HepG2 (cell line): ENCODE results near the gene TLR5. TPM values are rescaled to one million over a fixed set of nuclear protein-coding genes. Genes with fewer than 3 reads are reported as not detected.

Experiments used
- ATAC-seq: fragments of 200-7000 bp; cut with Tn5 transposase; 3 replicates; pipeline ENCODE4 v1.9.1; 2020; ENCODE audit warnings: mild to moderate bottlenecking, moderate library complexity
- BruUV-seq: library from RNA; stranded (reverse); fragments of 400-500 nt; replicated peaks from 2 replicates; lab custom pipeline; 2021; lab: Mats Ljungman, UMichigan
- CTCF ChIA-PET: fragments of 300-600 bp; formaldehyde crosslinking; extraction: SDS; loops from one replicate; lab custom pipeline; 2021; ENCODE audit warnings: low total read pairs, inconsistent platforms, low intra/inter-chr PET ratio; lab: Yijun Ruan, JAX
- POLR2A ChIA-PET: fragments of 350-600 bp; sonication (Branson Sonifier 250); formaldehyde crosslinking; loops from one replicate; lab custom pipeline; 2020; ENCODE audit warnings: antibody characterized with exemption, inconsistent platforms; lab: Yijun Ruan, JAX
- DNase-seq: peaks from one replicate; pipeline ENCODE4 v3.0.0-alpha.2; 2015; ENCODE audit warnings: low spot score
- FAIRE-seq: peaks from 3 replicates; lab custom pipeline; 2011; peaks lifted over from hg19 to GRCh38; lab: Jason Lieb, UNC
- H2AFZ ChIP-seq: one replicate; pipeline ENCODE4 v1.6.1; 2011; ENCODE audit warnings: low read length, inconsistent platforms
- H3K27ac ChIP-seq: fragments of 300-600 bp; 3 replicates; pipeline ENCODE4 v1.8.0; 2011; ENCODE audit warnings: mixed run types, mild to moderate bottlenecking, mixed read lengths, low read length, inconsistent platforms; ENCODE audit not compliant: insufficient read depth; ENCODE audit errors: extremely low read length
- H3K27me3 ChIP-seq, 2 experiments: fragments of 200-600 bp in 1 of 2; 2 replicates in 1 of 2; 3 replicates in 1 of 2; pipeline versions ENCODE4 v1.6.0 to v1.8.0; 2011; ENCODE audit warnings: low read length in 2 of 2, mild to moderate bottlenecking in 2 of 2, moderate library complexity in 2 of 2, inconsistent platforms in 1 of 2; ENCODE audit not compliant: insufficient read depth in 2 of 2, control insufficient read depth in 1 of 2
- H3K36me3 ChIP-seq, 2 experiments: fragments of 200-600 bp in 1 of 2; replicated peaks in 1 of 2; 2 replicates in 1 of 2; 3 replicates in 1 of 2; pipeline versions ENCODE4 v1.5.1 to v1.8.0; 2011; ENCODE audit warnings: low read length in 2 of 2, inconsistent platforms in 1 of 2; ENCODE audit not compliant: insufficient read depth in 2 of 2, control insufficient read depth in 1 of 2
- H3K4me1 ChIP-seq: 2 replicates; pipeline ENCODE4 v1.5.1; 2012; ENCODE audit warnings: low read length, inconsistent platforms; ENCODE audit not compliant: insufficient read depth
- H3K4me2 ChIP-seq: 2 replicates; pipeline ENCODE4 v1.6.0; 2011; ENCODE audit warnings: low read depth, low read length, inconsistent platforms
- H3K4me3 ChIP-seq, 3 experiments: fragments of 200-600 bp in 1 of 3; sonication (generic), shearing (Covaris generic) in 1 of 3; replicated peaks in 1 of 3; 2 replicates each; pipeline ENCODE4 v1.5.1; 2011 to 2016; ENCODE audit warnings: low read length in 3 of 3, inconsistent platforms in 2 of 3, low read depth in 2 of 3, mild to moderate bottlenecking in 2 of 3, control low read depth in 1 of 3, mixed read lengths in 1 of 3; ENCODE audit not compliant: insufficient read depth in 1 of 3
- H3K79me2 ChIP-seq: one replicate; pipeline ENCODE4 v1.6.1; 2011; ENCODE audit warnings: low read length, inconsistent platforms; ENCODE audit not compliant: insufficient read depth
- H3K9ac ChIP-seq: 2 replicates; pipeline ENCODE4 v1.6.0; 2011; ENCODE audit warnings: mild to moderate bottlenecking, low read depth, low read length, inconsistent platforms; ENCODE audit not compliant: insufficient read depth
- H3K9me3 ChIP-seq: 2 replicates; pipeline ENCODE4 v1.5.1; 2012; ENCODE audit warnings: mild to moderate bottlenecking, low read length
- H4K20me1 ChIP-seq: 2 replicates; pipeline ENCODE4 v1.6.0; 2011; ENCODE audit warnings: inconsistent platforms, mild to moderate bottlenecking, low read length, moderate library complexity; ENCODE audit not compliant: insufficient read depth
- GLMP ChIP-seq: sonication (generic); formaldehyde crosslinking; IDR thresholded peaks from 2 replicates; pipeline ENCODE4 v1.9.0; 2021; ENCODE audit warnings: missing genetic modification reagents, mild to moderate bottlenecking, borderline replicate concordance
- HOMEZ ChIP-seq: IDR thresholded peaks from 2 replicates; pipeline ENCODE4 v1.6.1; 2016; ENCODE audit warnings: low read depth
- IKZF5 ChIP-seq: IDR thresholded peaks from 2 replicates; pipeline ENCODE4 v1.6.1; 2018; ENCODE audit warnings: missing genetic modification reagents, mild to moderate bottlenecking, missing compliant biosample characterization
- KAT7 ChIP-seq: IDR thresholded peaks from 2 replicates; pipeline ENCODE4 v1.6.1; 2018; ENCODE audit warnings: borderline replicate concordance, missing compliant biosample characterization
- MATR3 ChIP-seq: sonication (generic); formaldehyde crosslinking; IDR thresholded peaks from 2 replicates; pipeline ENCODE4 v1.4.0; 2020; ENCODE audit warnings: missing genetic modification reagents
- PHF21A ChIP-seq: sonication (generic); formaldehyde crosslinking; IDR thresholded peaks from 2 replicates; pipeline ENCODE4 v1.5.0; 2020; ENCODE audit warnings: mild to moderate bottlenecking, missing genetic modification reagents
- POLR2AphosphoS2 ChIP-seq: IDR thresholded peaks from 2 replicates; pipeline ENCODE4 v1.6.1; 2011; ENCODE audit warnings: low read depth, low read length, improper control_type of control experiment
- SP2 ChIP-seq: sonication (generic); formaldehyde crosslinking; IDR thresholded peaks from 2 replicates; pipeline ENCODE4 v1.5.1; 2020; ENCODE audit warnings: mild to moderate bottlenecking, missing genetic modification reagents
- ZEB1 ChIP-seq: IDR thresholded peaks from 2 replicates; pipeline ENCODE4 v1.6.1; 2012; ENCODE audit warnings: mild to moderate bottlenecking, low read depth, inconsistent platforms; ENCODE audit not compliant: insufficient replicate concordance
- ZIK1 ChIP-seq: sonication (generic); formaldehyde crosslinking; IDR thresholded peaks from 2 replicates; pipeline ENCODE4 v1.5.0; 2020; ENCODE audit warnings: mild to moderate bottlenecking, low read depth, missing genetic modification reagents, borderline replicate concordance
- ZNF101 ChIP-seq: sonication (generic); formaldehyde crosslinking; IDR thresholded peaks from 2 replicates; pipeline ENCODE4 v1.4.0; 2020; ENCODE audit warnings: mild to moderate bottlenecking, low read depth, missing genetic modification reagents, borderline replicate concordance
- ZNF678 ChIP-seq: sonication (generic); formaldehyde crosslinking; IDR thresholded peaks from 2 replicates; pipeline ENCODE4 v1.4.0; 2020; ENCODE audit warnings: mild to moderate bottlenecking, missing genetic modification reagents
- ZNF720 ChIP-seq: sonication (generic); formaldehyde crosslinking; IDR thresholded peaks from 2 replicates; pipeline ENCODE4 v1.4.0; 2020; ENCODE audit warnings: missing genetic modification reagents
- ZSCAN22 ChIP-seq: sonication (generic); formaldehyde crosslinking; IDR thresholded peaks from 2 replicates; pipeline ENCODE4 v1.4.0; 2020; ENCODE audit warnings: mild to moderate bottlenecking, missing genetic modification reagents
- WGBS: methylation state at CpG from one replicate; pipeline ENCODE4 v1.1.6; 2017; ENCODE audit warnings: low lambda C conversion rate; 5-methylcytosine and 5-hydroxymethylcytosine counted together
- in situ Hi-C: cut with HindIII; loops from 2 replicates; pipeline ENCODE4 v1.10.0; 2017; ENCODE audit warnings: low pct_unique_long_range_greater_than_20kb; ENCODE audit not compliant: extremely low pct_ligation_motif_present
- intact Hi-C: fragments of 100-400 bp; cut with micrococcal nuclease; formaldehyde crosslinking; loops from one replicate; pipeline ENCODE4 v1.10.0; 2022; ENCODE audit not compliant: unreplicated experiment
- polyA plus RNA-seq, 8 experiments: library from polyadenylated mRNA; depleted of rRNA in 3 of 8; stranded (reverse) in 7 of 8; unstranded in 1 of 8; fragments of >200 nt; fragmentation: Illumina TruSeq in 4 of 8; extraction: Trizol in 4 of 8; gene quantifications; 2 replicates each; pipeline versions ENCODE4 v1.2.1 to v1.2.3, GENCODE V29; 2011 to 2016; ENCODE audit warnings: low read depth in 4 of 8, missing spikeins in 1 of 8, mixed read lengths in 1 of 8; ENCODE audit not compliant: insufficient read depth in 1 of 8
- total RNA-seq, 5 experiments: library from RNA; depleted of rRNA; stranded (reverse); fragments of >200 nt; fragmentation: Illumina TruSeq; extraction: Trizol; gene quantifications; 2 replicates each; pipeline ENCODE4 v1.2.3, GENCODE V29; 2016; ENCODE audit warnings: low read depth in 1 of 5

Gene TLR5
- total and polyA plus RNA-seq, 2 of the 13 experiments (the other 11 are each of a cell fraction or from before 2014, with no cell fraction given), result not detected

GRCh38 chr1:223143537-223144248, 645 bp upstream of the TLR5 start:
- intact Hi-C loops, result loop anchor here (10.0 kb wide), 1 partner anchor 111 kb away; no protein-coding TSS in a partner anchor
- no TSS peak for BruUV-seq
- no peak overlapping the region for H3K9ac ChIP-seq
- TF ChIP-seq ZIK1 (CRISPR knock-in tag) (no peak), PHF21A (CRISPR knock-in tag) (no peak), POLR2AphosphoS2 (no peak), ZEB1 (no peak), KAT7 (no peak), ZNF678 (CRISPR knock-in tag) (no peak), IKZF5 (CRISPR knock-in tag) (no peak), MATR3 (CRISPR knock-in tag) (no peak), ZNF720 (CRISPR knock-in tag) (no peak), ZSCAN22 (no peak), HOMEZ (CRISPR knock-in tag) (no peak), GLMP (CRISPR knock-in tag) (no peak), ZNF101 (CRISPR knock-in tag) (no peak), SP2 (CRISPR knock-in tag) (no peak)
- H3K9me3 ChIP-seq, result no peaks in the 10 kb centered on the region
- peaks cover 0 to 3% of the 10 kb centered on the region in 2 experiments; a peak in 1 of 5 replicates for H3K27me3 ChIP-seq
- ChIA-PET POLR2A (no interaction called here), CTCF (no interaction called here)
- no peaks in the 10 kb centered on the region for H4K20me1 ChIP-seq
- no peak overlapping the region for H2AFZ ChIP-seq
- ATAC-seq (no peak), FAIRE-seq (no peak), DNase-seq (no peak)
- no peak overlapping the region for H3K4me3 ChIP-seq
- H3K4me2 ChIP-seq, result peak overlapping the region; percentile 12; the same call in 1 of the 2 replicates
- no peaks in the 10 kb centered on the region for H3K36me3 ChIP-seq
- in situ Hi-C loops, result no loop called here
- 62% methylated on average over 11 of the region's 11 CpGs for WGBS
- H3K27ac ChIP-seq, result no peak overlapping the region
- H3K79me2 ChIP-seq, result no peaks in the 10 kb centered on the region
- H3K4me1 ChIP-seq, result no peaks in the 10 kb centered on the region
